ENCODE data around the gene CGB8. TPM values are rescaled to one million over a fixed set of nuclear protein-coding genes. Genes with fewer than 3 reads are reported as not detected.

Gene CGB8
- total and polyA plus RNA-seq, 2 of the 8 experiments (the other 6 are each of a cell fraction or from before 2014, with no cell fraction given), result 0.09 TPM; not detected in 1

- Histone ChIP-seq H3K4ac (replicated peaks; ENCODE audit: insufficient read length, low read depth, low read length) (no peak overlapping the region), H3K9me3 (ENCODE audit: insufficient read depth in 2 of 2, low read depth in 1 of 2, low read length in 1 of 2) (no peaks in the 10 kb centered on the region), H3K23ac (ENCODE audit: insufficient read length) (no peak overlapping the region), H3K23me2 (ENCODE audit: low read depth, low read length) (peaks cover 8% of the 10 kb centered on the region), H2BK15ac (ENCODE audit: low read length) (no peak overlapping the region), H2BK12ac (ENCODE audit: low read depth, low read length) (0 out of 2 replicates have a peak overlapping the region, but pooled peaks have one; percentile 50), H2AK5ac (ENCODE audit: low read depth, low read length) (no peak overlapping the region), H2BK20ac (ENCODE audit: low read length) (no peak overlapping the region), H3K27me3 (replicated peaks in 1 of 4; ENCODE audit: control insufficient read depth in 3 of 4, extremely low read depth in 1 of 4, insufficient read depth in 3 of 4, low read length in 3 of 4) (peaks cover 0 to 39% (median 33%) of the 10 kb centered on the region in 4 experiments; a peak in 6 of 7 replicates), H3K36me3 (ENCODE audit: control insufficient read depth in 2 of 4, insufficient read depth in 4 of 4, low read length in 3 of 4) (no peaks in the 10 kb centered on the region), H4K8ac (ENCODE audit: extremely low read depth, insufficient read depth, low read length) (no peak overlapping the region; the same call in none of the 2 replicates), H3K4me2 (ENCODE audit: insufficient read depth in 1 of 2, low read depth in 2 of 2, low read length in 2 of 2) (peak overlapping the region; percentile 88 to 90), H4K20me1 (replicated peaks in 1 of 2; ENCODE audit: control insufficient read depth in 1 of 2, insufficient read depth in 2 of 2, low read length in 2 of 2) (peaks cover 0 to 2% of the 10 kb centered on the region in 2 experiments), H2BK5ac (ENCODE audit: low read depth, low read length) (no peak overlapping the region), H3K56ac (replicated peaks; ENCODE audit: insufficient read length, low read depth, low read length) (no peak overlapping the region), H3K27ac (ENCODE audit: low read depth, low read length) (no peak overlapping the region), H3K79me1 (ENCODE audit: low read depth, low read length) (no peaks in the 10 kb centered on the region), H3K4me1 (replicated peaks in 1 of 4; ENCODE audit: control insufficient read depth in 3 of 4, insufficient read depth in 4 of 4, low read length in 3 of 4) (peaks cover 0 to 22% (median 17%) of the 10 kb centered on the region in 4 experiments; a peak in 6 of 7 replicates), H3K9ac (replicated peaks in 1 of 4; ENCODE audit: extremely low read depth in 1 of 4, low read depth in 3 of 4, low read length in 3 of 4) (no peak overlapping the region), H3K4me3 (ENCODE audit: extremely low read depth in 1 of 4, insufficient read depth in 2 of 4, low read depth in 3 of 4, low read length in 4 of 4) (peak overlapping the region in 3 of 4 experiments; percentile 14 to 61 (median 28); a peak in 4 of 8 replicates), H2BK120ac (replicated peaks; ENCODE audit: low read depth, low read length) (no peak overlapping the region), H3K14ac (ENCODE audit: insufficient read length) (no peak overlapping the region), H4K91ac (replicated peaks; ENCODE audit: insufficient read length, low read length) (peak overlapping the region; percentile 59), H2AFZ (ENCODE audit: low read length) (no peak overlapping the region), H3K79me2 (ENCODE audit: control insufficient read depth in 1 of 2, insufficient read depth in 2 of 2, low read length in 2 of 2) (no peaks in the 10 kb centered on the region), H3K18ac (ENCODE audit: extremely low read depth, low read length) (peak overlapping the region; percentile 32; the same call in 1 of the 2 replicates), H4K5ac (ENCODE audit: insufficient read length, low read depth, low read length) (no peak overlapping the region)
- DNase-seq (ENCODE audit: low read depth in 1 of 2, low spot score in 2 of 2) (no peak), FAIRE-seq (no peak)
- WGBS, 2 experiments (ENCODE audit: extremely low coverage in 1 of 2, insufficient coverage in 1 of 2, insufficient read length in 1 of 2, insufficient replicate concordance in 2 of 2, low coverage in 1 of 2, low lambda C conversion rate in 2 of 2, missing lambda C conversion rate in 1 of 2), result 72% methylated on average over 10 of the region's 10 CpGs; no CpG with 5 or more reads in 1 of the 2 experiments
- TF ChIP-seq SIX5 (IDR thresholded peaks at IDR 0.05; ENCODE audit: low read depth, low read length) (no peak), TEAD4 (IDR thresholded peaks at IDR 0.05; ENCODE audit: low read depth, low read length) (peak; percentile 61; the same call in 1 of the 2 replicates)
- POLR2A ChIA-PET (ENCODE audit: partially characterized antibody), result interaction anchor here (1.2 kb wide), 1 partner anchor 46 kb away, joined by 3 read pairs; no protein-coding TSS in a partner anchor
- CTCF ChIA-PET (ENCODE audit: partially characterized antibody), result interaction anchor here (0.6 kb wide), 1 partner anchor 55 kb away, joined by 4 read pairs; no protein-coding TSS in a partner anchor
Measured at GRCh38 chr19:49064029-49064629, 15.2 kb upstream of the CGB8 start.

Measured in H1 (cell line).